Activated CD8-positive, alpha-beta T cell treated with anti-CD3 and anti-CD28 coated beads for 36 hours (primary cell): ENCODE data around the gene LGALS13. TPM values are rescaled to one million over a fixed set of nuclear protein-coding genes. Genes with fewer than 3 reads are reported as not detected.

Experiments
- ATAC-seq: fragments of 200-7000 bp; cut with Tn5 transposase; one replicate; pipeline ENCODE4 v1.10.0; 2021; ENCODE audit warnings: mild to moderate bottlenecking, moderate library complexity
- CTCF ChIA-PET: fragments of 350-600 bp; sonication (Branson Sonifier 250); formaldehyde crosslinking; loops from one replicate; lab custom pipeline; 2021; ENCODE audit warnings: antibody characterized with exemption; lab: Charles Lee
- POLR2A ChIA-PET: fragments of 350-600 bp; sonication (Branson Sonifier 250); formaldehyde crosslinking; loops from one replicate; lab custom pipeline; 2021; ENCODE audit warnings: antibody characterized with exemption; lab: Charles Lee
- DNase-seq: peaks from one replicate; pipeline ENCODE4 v3.0.0-alpha.2; 2020
- H3K27ac Mint-ChIP-seq: one replicate; pipeline ENCODE4 v1.8.0; 2021; ENCODE audit warnings: mild to moderate bottlenecking, mixed read lengths
- H3K27me3 Mint-ChIP-seq: one replicate; pipeline ENCODE4 v1.8.0; 2021; ENCODE audit warnings: mixed read lengths
- H3K36me3 Mint-ChIP-seq: one replicate; pipeline ENCODE4 v1.8.0; 2021; ENCODE audit warnings: low read depth, mixed read lengths
- H3K4me1 Mint-ChIP-seq: one replicate; pipeline ENCODE4 v1.8.0; 2021; ENCODE audit warnings: low read depth, mixed read lengths
- H3K4me3 Mint-ChIP-seq: one replicate; pipeline ENCODE4 v1.8.0; 2021; ENCODE audit warnings: mild to moderate bottlenecking, moderate library complexity, mixed read lengths
- H3K9me3 Mint-ChIP-seq: one replicate; pipeline ENCODE4 v1.8.0; 2021; ENCODE audit warnings: mixed read lengths
- CTCF ChIP-seq: fragments of 200-600 bp; IDR thresholded peaks from one replicate; pipeline ENCODE4 v1.8.0; 2022; ENCODE audit warnings: antibody characterized with exemption, mild to moderate bottlenecking
- intact Hi-C: fragments of 100-400 bp; cut with micrococcal nuclease; formaldehyde crosslinking; loops from one replicate; pipeline ENCODE4 v1.10.0; 2022
- total RNA-seq, 2 experiments: library from RNA; stranded (reverse); gene quantifications; one replicate each; pipeline ENCODE4 v1.2.3, GENCODE V29; 2021

Gene LGALS13
- total RNA-seq, 2 experiments from 2014 or later, result not detected

GRCh38 chr19:39592381-39592780 is 9.9 kb upstream of the LGALS13 start:
- POLR2A ChIA-PET, result no interaction called here
- Mint-ChIP-seq H3K4me1 (no peaks in the 10 kb centered on the region), H3K27me3 (peaks cover 27% of the 10 kb centered on the region), H3K4me3 (no peak overlapping the region), H3K27ac (no peak overlapping the region), H3K9me3 (no peaks in the 10 kb centered on the region), H3K36me3 (no peaks in the 10 kb centered on the region)
- CTCF ChIA-PET, result no interaction called here
- intact Hi-C loops, result no loop called here
- ATAC-seq (no peak), DNase-seq (no peak)
- no peak for TF ChIP-seq CTCF

- no peaks in the 10 kb centered on the region for H3K4me1 Mint-ChIP-seq
- TF ChIP-seq CTCF, result no peak
- no peak for DNase-seq
- H3K4me3 Mint-ChIP-seq, result no peak overlapping the region
- peaks cover 36% of the 10 kb centered on the region for H3K27me3 Mint-ChIP-seq
- ATAC-seq, result no peak
- no peak overlapping the region for H3K27ac Mint-ChIP-seq
- H3K36me3 Mint-ChIP-seq, result no peaks in the 10 kb centered on the region
- intact Hi-C loops, result no loop called here
- POLR2A ChIA-PET, result no interaction called here
- no peaks in the 10 kb centered on the region for H3K9me3 Mint-ChIP-seq
- CTCF ChIA-PET, result interaction anchor here (0.9 kb wide), 1 partner anchor 35 kb away, joined by 3 read pairs; no protein-coding TSS in a partner anchor
Observed at GRCh38 chr19:39595950-39596349, 6.4 kb upstream of the LGALS13 start.

GRCh38 chr19:39596911-39597310 is 5.4 kb upstream of the LGALS13 start:
- POLR2A ChIA-PET, result no interaction called here
- CTCF ChIA-PET, result interaction anchor here (0.9 kb wide), 1 partner anchor 36 kb away, joined by 3 read pairs; no protein-coding TSS in a partner anchor
- no peaks in the 10 kb centered on the region for H3K9me3 Mint-ChIP-seq
- intact Hi-C loops, result no loop called here
- H3K27ac Mint-ChIP-seq, result no peak overlapping the region
- TF ChIP-seq CTCF, result no peak
- DNase-seq (no peak), ATAC-seq (no peak)
- peaks cover 40% of the 10 kb centered on the region for H3K27me3 Mint-ChIP-seq
- no peaks in the 10 kb centered on the region for H3K36me3 Mint-ChIP-seq
- H3K4me1 Mint-ChIP-seq, result no peaks in the 10 kb centered on the region
- H3K4me3 Mint-ChIP-seq, result no peak overlapping the region

- H3K4me3 Mint-ChIP-seq, result no peak overlapping the region
- peaks cover 42% of the 10 kb centered on the region for H3K27me3 Mint-ChIP-seq
- POLR2A ChIA-PET, result no interaction called here
- no peaks in the 10 kb centered on the region for H3K36me3 Mint-ChIP-seq
- H3K4me1 Mint-ChIP-seq, result peaks cover 3% of the 10 kb centered on the region
- no peak overlapping the region for H3K27ac Mint-ChIP-seq
- ATAC-seq (no peak), DNase-seq (peak; percentile 48)
- H3K9me3 Mint-ChIP-seq, result no peaks in the 10 kb centered on the region
- intact Hi-C loops, result no loop called here
- CTCF ChIA-PET, result no interaction called here
- TF ChIP-seq CTCF, result no peak
Observed at GRCh38 chr19:39599116-39599515, 3.2 kb upstream of the LGALS13 start.

GRCh38 chr19:39603825-39604224 is 1.5 kb downstream of the LGALS13 start:
- TF ChIP-seq CTCF, result no peak
- peak; percentile 27 for ATAC-seq
- H3K4me3 Mint-ChIP-seq, result no peak overlapping the region
- POLR2A ChIA-PET, result no interaction called here
- H3K9me3 Mint-ChIP-seq, result no peaks in the 10 kb centered on the region
- no peak overlapping the region for H3K27ac Mint-ChIP-seq
- intact Hi-C loops, result no loop called here
- H3K27me3 Mint-ChIP-seq, result peaks cover 20% of the 10 kb centered on the region
- CTCF ChIA-PET, result no interaction called here
- peak; percentile 9 for DNase-seq
- H3K36me3 Mint-ChIP-seq, result no peaks in the 10 kb centered on the region
- H3K4me1 Mint-ChIP-seq, result peaks cover 3% of the 10 kb centered on the region
